HG03354 (cell line): ENCODE results near the gene ZNF281.
A peak's percentile ranks its signal among the peaks of the same experiment; 100 is the strongest.
"Not testable (repeated sequence)": the region's sequence is repeated elsewhere in the genome, so short reads cannot be mapped to it uniquely, and the experiment has no call there.

Source experiments
- ATAC-seq: cut with Tn5 transposase; IDR thresholded peaks from one replicate; pipeline ENCODE4 v1.9.1; 2021; ENCODE audit warnings: mild to moderate bottlenecking; ENCODE audit not compliant: unreplicated experiment, poor library complexity, severe bottlenecking

Gene ZNF281

GRCh38 chr1:200432586-200432985, 22.8 kb upstream of the ZNF281 start:
- no peak for ATAC-seq

GRCh38 chr1:200429221-200429751, 19.4 kb upstream of the ZNF281 start:
- no peak for ATAC-seq

GRCh38 chr1:200428482-200429205, 18.8 kb upstream of the ZNF281 start:
- ATAC-seq, result no peak

- ATAC-seq, result no peak
Observed at GRCh38 chr1:200427744-200428143, 17.9 kb upstream of the ZNF281 start.

- no peak for ATAC-seq
Observed at GRCh38 chr1:200426196-200426595, 16.4 kb upstream of the ZNF281 start.

- no peak for ATAC-seq
Observed at GRCh38 chr1:200423235-200423634, 13.4 kb upstream of the ZNF281 start.

GRCh38 chr1:200422211-200422610, 12.4 kb upstream of the ZNF281 start:
- no peak for ATAC-seq

- peak; percentile 86 for ATAC-seq
Observed at GRCh38 chr1:200415789-200416593, 6.2 kb upstream of the ZNF281 start.

GRCh38 chr1:200415227-200415626, 5.4 kb upstream of the ZNF281 start:
- ATAC-seq, result peak; percentile 56

- no peak for ATAC-seq
Observed at GRCh38 chr1:200414657-200415056, 4.8 kb upstream of the ZNF281 start.

- ATAC-seq, result not testable (repeated sequence)
Observed at GRCh38 chr1:200413766-200414165, 3.9 kb upstream of the ZNF281 start.

- ATAC-seq, result no peak
Observed at GRCh38 chr1:200411406-200412257, 1.8 kb upstream of the ZNF281 start.

GRCh38 chr1:200410566-200410878, 686 bp upstream of the ZNF281 start:
- peak; percentile 25 for ATAC-seq

- ATAC-seq, result peak; percentile 42
Observed at GRCh38 chr1:200409203-200409760, 554 bp downstream of the ZNF281 start.

GRCh38 chr1:200406161-200406797, 3.6 kb downstream of the ZNF281 start:
- no peak for ATAC-seq

- no peak for ATAC-seq
Observed at GRCh38 chr1:200405264-200405663, 4.6 kb downstream of the ZNF281 start.

- ATAC-seq, result no peak
Observed at GRCh38 chr1:200401708-200402107, 8.1 kb downstream of the ZNF281 start.

GRCh38 chr1:200401263-200401662, 8.6 kb downstream of the ZNF281 start:
- ATAC-seq, result no peak

GRCh38 chr1:200400556-200400955, 9.3 kb downstream of the ZNF281 start:
- ATAC-seq, result no peak
